ENCODE measurements around the gene SYT8. TPM values are rescaled to one million over a fixed set of nuclear protein-coding genes. Genes with fewer than 3 reads are reported as not detected.
A peak's percentile ranks its signal among the peaks of the same experiment; 100 is the strongest.

SYT8 gene
- total RNA-seq, 1 experiment from 2014 or later: not detected

- Histone ChIP-seq H3T11ph (ENCODE audit: low read length) (no peak overlapping the region), H3K18ac (ENCODE audit: insufficient read length, low read depth, low read length) (no peak overlapping the region), H3K23me2 (ENCODE audit: insufficient read length, low read depth, low read length, poor library complexity, severe bottlenecking) (no peaks in the 10 kb centered on the region), H3K9me3 (ENCODE audit: control insufficient read depth, low read depth, low read length) (no peaks in the 10 kb centered on the region), H4K5ac (ENCODE audit: insufficient read length, low read depth, low read length) (no peak overlapping the region), H3K14ac (ENCODE audit: insufficient read depth, low read length) (peak overlapping the region; percentile 47; the same call in 1 of the 2 replicates), H2BK15ac (ENCODE audit: low read depth, low read length) (no peak overlapping the region), H2BK20ac (ENCODE audit: low read depth, low read length, poor library complexity, severe bottlenecking) (no peak overlapping the region), H2BK5ac (ENCODE audit: insufficient read length, low read length) (no peak overlapping the region), H2BK120ac (ENCODE audit: low read depth, low read length, poor library complexity, severe bottlenecking) (no peak overlapping the region), H3K23ac (ENCODE audit: insufficient read length, low read depth, low read length) (no peak overlapping the region), H4K91ac (ENCODE audit: insufficient read length, low read depth, low read length) (no peak overlapping the region), H3K27ac (ENCODE audit: insufficient read length, low read depth, low read length) (no peak overlapping the region), H3K4me1 (ENCODE audit: insufficient read depth, low read length) (peaks cover 3% of the 10 kb centered on the region; the same call in 1 of the 2 replicates), H3K56ac (ENCODE audit: insufficient read length, low read depth, low read length) (no peak overlapping the region), H2AFZ (ENCODE audit: low read length) (no peak overlapping the region), H3K79me2 (ENCODE audit: insufficient read depth, low read length) (no peaks in the 10 kb centered on the region), H4K20me1 (ENCODE audit: control insufficient read depth, insufficient read depth, insufficient read length) (no peaks in the 10 kb centered on the region), H3K4me2 (ENCODE audit: insufficient read depth, insufficient read length, low read length) (no peak overlapping the region), H3K9ac (ENCODE audit: extremely low read depth, insufficient read length, low read length) (no peak overlapping the region), H2BK12ac (ENCODE audit: insufficient read length, low read depth, low read length) (no peak overlapping the region), H4K8ac (replicated peaks; ENCODE audit: insufficient read length, low read depth, low read length) (no peak overlapping the region), H3K79me1 (ENCODE audit: insufficient read depth, low read depth, low read length, poor library complexity, severe bottlenecking) (no peaks in the 10 kb centered on the region), H3K4ac (ENCODE audit: low read depth, low read length) (no peak overlapping the region), H3K27me3 (ENCODE audit: insufficient read depth, low read length) (no peaks in the 10 kb centered on the region), H2AK5ac (ENCODE audit: insufficient read length, low read length) (no peak overlapping the region)
- no peak for TF ChIP-seq CTCF (conservative IDR thresholded peaks at IDR 0.05)
- H3K36me3 Mint-ChIP-seq (ENCODE audit: insufficient read depth in 1 of 3, low read depth in 3 of 3): no peaks in the 10 kb centered on the region
- no peak for DNase-seq
- no peaks in the 10 kb centered on the region for H3K9me3 Mint-ChIP-seq
- peaks cover 2 to 4% of the 10 kb centered on the region in 2 experiments; a peak in 1 of 4 replicates for H3K4me1 Mint-ChIP-seq
- no peak overlapping the region; a peak in 1 of 7 replicates for H3K27ac Mint-ChIP-seq
- H3K4me3 Mint-ChIP-seq: no peak overlapping the region
- H3K27me3 Mint-ChIP-seq (ENCODE audit: low read depth): peaks cover 7% of the 10 kb centered on the region
- WGBS (ENCODE audit: extremely low coverage, insufficient read length, low lambda C conversion rate): no CpG with 5 or more reads among the region's 7 CpGs
Measured at GRCh38 chr11:1858576-1858975, 23.8 kb downstream of the SYT8 start.

All from H9 (cell line).